Right hindlimb (tissue), 1 donor: Measurements from ENCODE around the gene CDKN1A.
"Not testable (repeated sequence)": the region's sequence is repeated elsewhere in the genome, so short reads cannot be mapped to it uniquely, and the experiment has no call there.

Experiments used
- DNase-seq: peaks from one replicate; pipeline ENCODE4 v3.0.0-alpha.2; 2018

Gene CDKN1A

GRCh38 chr6:36699348-36699747, 20.8 kb downstream of the CDKN1A start:
- DNase-seq = no peak

GRCh38 chr6:36700071-36700812, 21.7 kb downstream of the CDKN1A start:
- no peak for DNase-seq

DNA sequence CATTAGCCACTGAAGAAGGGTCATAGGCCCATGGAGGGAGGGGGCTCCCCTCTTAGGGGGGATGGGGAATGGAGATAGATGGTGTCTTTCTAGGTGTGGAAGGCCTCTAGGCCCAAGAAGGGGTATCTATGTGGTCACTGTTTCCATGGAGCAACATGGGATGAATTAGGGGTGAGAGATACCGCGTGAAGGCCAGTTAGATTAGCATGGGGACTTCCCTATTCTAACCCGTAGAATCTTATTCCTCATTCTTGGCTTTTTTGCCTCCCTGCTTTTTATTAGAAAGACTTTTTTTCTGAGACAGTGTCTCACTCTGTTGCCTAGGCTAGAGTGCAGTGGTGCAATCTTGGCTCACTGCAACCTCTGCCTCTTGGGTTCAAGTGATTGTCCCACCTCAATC, 22.3 kb downstream of the CDKN1A start:
- DNase-seq = no peak

GRCh38 chr6:36701401-36701991, 23.0 kb downstream of the CDKN1A start:
- DNase-seq = no peak

DNA sequence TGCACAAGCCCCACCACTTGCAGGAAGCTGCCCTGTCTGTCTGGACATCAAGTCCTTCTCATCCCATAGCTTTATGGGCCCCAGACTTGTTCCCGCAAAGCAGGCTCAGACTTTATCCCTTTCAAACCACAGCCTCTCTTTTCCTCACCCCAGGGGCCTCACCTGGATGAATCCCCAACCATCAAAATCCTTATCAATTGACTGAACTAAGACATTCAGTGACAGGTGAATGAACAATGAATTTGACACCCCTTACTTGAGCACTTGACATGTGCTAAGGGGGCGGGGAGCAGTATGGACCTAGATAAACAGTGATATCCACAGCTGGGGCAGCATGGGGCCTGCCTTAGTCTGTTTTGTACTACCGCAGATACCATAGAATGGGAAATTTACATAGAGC, 24.1 kb downstream of the CDKN1A start:
- no peak for DNase-seq

DNA sequence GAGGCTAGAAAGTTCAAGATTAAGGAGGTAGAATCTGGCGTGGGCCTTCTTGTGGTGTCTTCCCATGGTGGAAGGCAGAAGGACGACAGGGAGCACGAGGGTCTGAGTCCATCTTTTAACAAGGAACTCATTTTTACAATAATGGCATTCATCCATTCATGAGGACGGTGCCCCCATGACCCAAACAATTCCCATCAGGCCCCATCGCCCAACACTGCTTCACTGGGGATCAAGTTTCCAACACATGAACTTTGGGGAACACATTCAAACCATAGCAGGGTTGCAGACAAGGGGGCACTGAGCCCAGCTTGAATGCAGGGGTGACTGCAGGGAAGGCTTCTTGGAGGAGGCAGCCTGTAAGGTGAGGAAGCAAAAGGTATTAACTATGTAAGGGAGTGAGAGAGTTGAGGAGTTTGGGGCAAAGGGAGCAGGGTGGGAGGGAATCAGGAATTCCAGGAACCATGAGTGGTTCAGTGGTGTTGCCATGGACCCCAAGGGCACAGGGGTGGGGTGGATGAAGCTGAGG, 24.6 kb downstream of the CDKN1A start:
- no peak for DNase-seq

- no peak for DNase-seq
Observed at GRCh38 chr6:36703982-36704381, 25.5 kb downstream of the CDKN1A start.

GRCh38 chr6:36704961-36705577, 26.6 kb downstream of the CDKN1A start:
- not testable (repeated sequence) for DNase-seq

- no peak for DNase-seq
Observed at GRCh38 chr6:36706339-36706738, 27.8 kb downstream of the CDKN1A start.

DNA sequence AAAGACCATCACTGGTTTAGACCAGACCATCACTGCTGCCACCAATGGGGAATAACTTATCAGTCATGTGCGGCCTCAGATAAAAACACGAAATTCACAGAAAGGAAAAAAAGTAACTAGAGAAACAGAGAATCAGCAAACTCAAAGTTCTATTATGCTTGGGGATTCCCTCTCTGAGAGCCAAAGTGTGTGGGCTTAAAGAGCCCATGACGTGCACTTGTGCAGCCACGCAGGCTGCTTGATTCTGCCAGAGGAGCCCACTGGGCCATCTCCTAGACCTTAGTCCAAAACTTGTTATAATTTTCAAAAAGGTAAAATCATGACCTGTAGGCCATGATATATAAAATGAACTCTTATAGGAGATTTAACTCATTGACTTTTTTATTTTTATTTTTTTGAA, 34.3 kb downstream of the CDKN1A start:
- no peak for DNase-seq

DNA sequence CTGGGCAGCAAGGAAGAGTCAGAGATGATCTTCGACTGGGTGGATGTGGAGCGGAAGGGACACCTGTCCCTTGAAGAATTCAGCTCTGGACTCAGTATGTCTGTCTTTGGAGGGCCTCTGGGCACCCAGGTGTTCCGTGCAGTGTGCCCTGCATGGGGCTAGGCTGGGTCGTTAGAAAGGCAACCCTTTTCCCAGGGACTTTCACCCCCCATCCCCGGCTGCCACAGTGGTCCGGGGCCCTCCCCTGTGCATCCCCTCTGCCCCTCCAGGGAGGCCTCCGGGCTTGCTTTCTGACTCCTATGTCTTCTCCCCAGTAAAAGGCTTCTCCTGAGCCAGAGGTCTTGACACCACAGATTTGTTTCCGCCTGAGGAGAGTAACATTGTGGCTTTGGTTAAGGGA, 35.3 kb downstream of the CDKN1A start:
- no peak for DNase-seq

- DNase-seq = no peak
Observed at GRCh38 chr6:36714511-36714910, 36.0 kb downstream of the CDKN1A start.

DNA sequence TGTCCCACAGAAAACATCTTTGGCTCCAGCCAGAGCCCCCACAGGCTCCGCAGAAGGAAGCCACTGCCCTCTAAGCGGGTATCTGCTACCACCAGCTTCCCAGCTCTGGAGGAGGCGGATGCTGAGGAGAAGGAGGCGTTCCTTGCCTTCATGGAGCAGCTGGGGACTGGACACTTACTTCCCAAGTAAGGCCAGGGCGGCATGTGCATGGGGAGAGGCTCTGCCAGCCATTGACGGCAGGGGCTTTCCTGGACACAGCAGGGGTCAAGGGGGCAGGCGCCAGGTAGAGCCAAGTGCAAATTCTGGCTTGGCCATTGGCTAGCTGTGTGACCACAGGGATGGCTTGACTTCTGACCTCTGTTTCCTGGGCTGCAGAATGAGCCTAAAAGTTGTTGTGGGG, 37.0 kb downstream of the CDKN1A start:
- DNase-seq = no peak

DNA sequence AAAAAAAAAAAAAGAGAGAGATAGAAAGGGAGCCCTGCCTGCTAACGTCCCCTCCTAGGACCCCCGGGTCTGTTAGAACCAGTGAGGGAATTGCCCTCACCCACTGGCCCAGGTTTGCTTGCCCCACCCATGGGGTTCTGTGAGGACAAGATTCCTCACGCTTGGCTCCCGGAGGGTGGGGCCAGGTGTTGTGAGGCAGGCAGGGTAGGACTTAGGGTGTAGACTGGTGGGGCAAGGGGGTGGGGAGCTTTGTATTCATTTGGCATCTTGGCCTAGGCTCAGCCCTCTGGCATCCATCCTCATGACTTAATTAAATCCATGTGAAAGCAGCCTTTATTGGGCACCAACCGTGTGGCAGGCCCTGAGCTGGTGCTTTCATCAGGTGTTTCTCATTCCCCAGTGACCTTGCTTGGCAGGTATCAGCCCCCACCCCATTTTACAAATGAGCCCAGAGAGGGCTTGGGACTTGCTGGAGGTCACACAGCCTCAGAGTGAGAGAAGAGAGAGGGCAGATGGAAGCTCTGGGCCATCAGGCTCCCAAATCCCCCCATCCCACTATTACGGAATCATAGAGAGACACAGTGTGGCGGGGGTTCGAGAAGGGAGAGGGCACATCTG, 38.1 kb downstream of the CDKN1A start:
- no peak for DNase-seq

DNA sequence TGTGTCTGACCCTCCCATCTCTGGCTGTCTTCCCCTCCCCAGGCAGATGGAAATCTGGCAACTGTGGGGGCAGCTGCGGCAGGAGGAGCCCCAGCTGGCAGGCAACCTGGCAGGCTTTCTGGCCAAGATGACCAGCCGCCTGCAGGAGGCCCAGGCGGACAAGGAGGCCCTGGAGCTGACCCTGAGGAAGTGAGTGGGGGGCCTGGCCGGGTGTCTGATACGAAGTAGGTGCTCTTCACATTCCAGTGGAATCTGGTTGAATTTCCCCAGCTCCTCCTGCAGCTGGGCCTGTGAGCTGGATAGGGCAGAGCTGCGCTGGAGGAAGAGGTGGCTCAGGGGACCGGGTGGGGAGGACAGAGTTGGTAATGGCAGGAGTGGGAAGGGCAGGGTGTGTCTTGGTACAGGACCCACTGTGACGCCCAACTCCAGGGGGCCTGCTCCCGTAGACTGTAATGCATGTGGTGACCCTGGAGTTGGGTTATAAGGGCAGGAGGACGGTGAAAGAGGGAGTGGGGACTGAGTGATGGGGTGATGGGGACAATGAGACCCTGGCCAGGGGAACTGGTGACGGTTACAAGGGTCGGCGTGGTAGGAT, 38.8 kb downstream of the CDKN1A start:
- DNase-seq = no peak

DNA sequence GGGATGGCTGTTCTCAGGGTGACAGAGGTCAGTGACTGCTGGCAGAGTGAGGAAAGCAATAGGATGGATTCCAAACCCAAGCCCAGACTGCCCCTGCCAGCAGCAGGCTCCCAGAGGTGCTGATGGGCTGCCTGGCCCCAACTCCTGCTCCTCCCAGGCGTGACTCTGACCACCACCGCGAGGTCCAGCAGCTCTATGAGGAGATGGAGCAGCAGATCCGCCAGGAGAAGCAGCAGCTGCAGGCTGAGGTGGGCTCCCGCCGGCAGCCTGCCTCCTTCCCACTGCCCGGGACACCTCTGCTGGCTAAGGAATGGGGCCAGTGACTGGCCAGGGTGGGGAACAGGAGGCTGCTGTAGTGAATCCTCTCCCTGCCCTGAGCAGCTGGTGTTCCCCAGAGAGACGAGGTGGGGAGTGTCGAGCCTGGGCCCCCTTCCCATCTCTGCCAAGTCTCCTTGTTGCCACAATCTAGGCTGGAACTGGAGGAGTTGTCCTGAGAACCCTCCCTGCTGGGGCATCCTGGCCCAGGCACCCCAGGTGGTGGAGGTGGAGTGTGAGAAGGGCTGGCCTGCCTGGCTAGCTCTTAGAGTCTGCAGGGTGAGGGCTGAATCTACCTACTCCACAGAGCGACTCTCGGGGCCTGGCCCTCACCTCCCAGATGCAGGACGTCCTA, 39.5 kb downstream of the CDKN1A start:
- no peak for DNase-seq

- DNase-seq = no peak
Observed at GRCh38 chr6:36718560-36718959, 40.0 kb downstream of the CDKN1A start.

GRCh38 chr6:36719126-36719525, 40.6 kb downstream of the CDKN1A start:
- no peak for DNase-seq

DNA sequence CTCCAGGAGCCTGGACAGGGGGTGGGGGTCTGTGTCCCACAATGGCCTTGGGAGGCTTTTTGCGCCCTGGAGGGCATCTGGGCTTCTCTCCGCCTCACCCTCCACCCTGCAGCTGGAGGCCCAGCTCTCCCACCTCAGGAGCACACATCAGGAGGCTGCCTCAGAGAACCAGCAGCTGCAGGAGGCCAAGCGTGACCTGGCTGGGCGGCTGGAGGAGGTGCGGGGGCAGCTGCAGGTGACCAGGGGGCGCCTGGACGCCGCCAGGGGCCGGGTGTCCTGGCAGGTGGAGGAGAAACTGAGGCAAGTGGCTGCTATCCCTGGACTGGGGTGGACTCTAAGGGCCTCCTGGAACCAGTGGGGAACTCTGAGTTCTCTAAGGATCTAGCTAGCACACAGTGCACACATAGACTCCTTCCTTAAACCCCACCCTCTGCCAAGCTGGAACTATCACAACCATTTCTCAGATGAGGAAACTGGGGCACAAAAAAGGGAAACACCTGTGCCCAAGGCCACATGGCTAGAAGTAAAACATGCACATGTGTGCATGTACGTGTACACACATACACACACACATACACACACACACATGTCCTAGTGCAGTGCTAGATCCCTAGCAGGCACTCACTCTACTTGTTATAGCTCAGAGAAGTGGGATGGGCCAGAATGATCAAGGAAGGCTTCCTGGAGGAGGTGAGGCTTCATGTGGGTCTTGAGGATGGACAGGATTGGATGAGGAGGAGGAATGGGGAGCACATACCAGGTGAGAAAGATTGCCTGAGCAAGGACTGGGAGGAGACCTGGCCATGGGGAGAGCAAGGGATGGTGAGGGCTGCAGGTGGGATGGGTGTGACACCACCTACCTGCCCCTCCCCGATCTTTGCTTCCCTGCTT, 42.0 kb downstream of the CDKN1A start:
- no peak for DNase-seq

DNA sequence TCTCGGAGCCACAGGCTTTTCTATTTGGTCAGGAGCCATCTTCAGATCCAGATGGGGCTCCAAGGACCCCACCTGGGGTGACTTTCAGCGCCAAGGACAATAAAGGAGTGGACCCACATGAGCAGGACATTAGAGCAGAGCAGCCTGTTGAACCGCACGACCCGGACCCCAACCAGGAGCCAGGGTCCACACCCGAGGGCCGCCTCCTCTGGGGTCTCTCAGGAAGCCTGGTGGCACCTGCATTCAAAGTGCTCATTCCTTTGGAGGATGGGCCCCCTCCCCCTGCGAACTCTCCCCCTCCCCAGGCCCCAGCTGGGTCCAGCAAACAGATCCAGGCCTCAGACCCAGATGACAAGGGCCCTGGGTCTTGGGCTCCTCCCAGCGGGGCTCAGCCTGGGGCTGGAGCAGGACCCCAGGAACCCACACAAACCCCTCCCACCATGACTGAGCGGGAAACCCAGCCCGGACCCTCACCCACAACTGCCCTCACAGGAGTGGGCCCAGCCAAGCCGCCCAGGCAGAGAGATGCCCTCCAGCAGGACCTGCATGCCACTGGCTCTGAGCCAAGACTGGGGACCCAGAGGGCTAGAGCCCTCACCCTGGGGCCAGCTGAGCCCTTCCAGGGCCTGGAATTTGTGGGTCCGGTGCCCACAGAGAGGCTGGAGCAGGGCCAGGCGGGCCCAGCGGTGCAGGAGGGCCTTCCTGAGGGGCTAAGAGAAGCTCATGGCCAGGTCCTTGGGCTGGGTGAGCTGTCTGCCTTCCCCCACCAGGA, 43.0 kb downstream of the CDKN1A start:
- no peak for DNase-seq

DNA sequence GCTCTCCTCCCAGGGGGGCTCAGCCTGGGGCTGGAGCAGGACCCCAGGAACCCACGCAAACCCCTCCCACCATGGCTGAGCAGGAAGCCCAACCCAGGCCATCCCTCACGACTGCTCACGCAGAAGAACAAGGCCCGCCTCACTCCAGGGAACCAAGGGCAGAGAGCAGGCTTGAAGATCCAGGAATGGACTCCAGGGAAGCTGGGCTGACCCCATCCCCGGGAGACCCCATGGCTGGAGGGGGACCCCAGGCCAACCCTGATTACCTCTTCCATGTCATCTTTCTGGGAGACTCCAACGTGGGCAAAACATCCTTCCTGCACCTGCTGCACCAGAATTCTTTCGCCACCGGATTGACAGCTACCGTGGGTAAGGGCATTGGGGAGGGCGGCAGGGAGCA, 43.9 kb downstream of the CDKN1A start:
- DNase-seq = no peak
